ENCODE results near the gene MBOAT2.

- no peak for TF ChIP-seq CTCF (IDR thresholded peaks at IDR 0.05)
- no peak for TF ChIP-seq POLR2A (IDR thresholded peaks at IDR 0.05)
Observed at GRCh38 chr2:8957628-8958027, 45.9 kb downstream of the MBOAT2 start.

All from adrenal gland (tissue), 5 donors.